Colonic mucosa (tissue), 4 donors: ENCODE data around the gene HRH3. TPM values are rescaled to one million over a fixed set of nuclear protein-coding genes. Genes with fewer than 3 reads are reported as not detected.

Experiments used
- DNase-seq: peaks from one replicate; pipeline ENCODE4 v3.0.0-alpha.2; 2020
- H3K27ac ChIP-seq: fragments of 200-600 bp; one replicate; pipeline ENCODE4 v1.8.0; 2021
- H3K27me3 ChIP-seq: fragments of 200-600 bp; one replicate; pipeline ENCODE4 v1.8.0; 2021
- H3K36me3 ChIP-seq: fragments of 200-600 bp; one replicate; pipeline ENCODE4 v1.8.0; 2021
- H3K4me1 ChIP-seq: fragments of 200-600 bp; one replicate; pipeline ENCODE4 v1.8.0; 2021; ENCODE audit warnings: mild to moderate bottlenecking
- H3K4me3 ChIP-seq: fragments of 200-600 bp; one replicate; pipeline ENCODE4 v1.8.0; 2021
- H3K9ac ChIP-seq, 2 donors: one replicate each; pipeline ENCODE4 v1.7.0; 2013; ENCODE audit warnings: control low read depth in 2 of 2, low read depth in 2 of 2, low read length in 2 of 2
- H3K9me3 ChIP-seq: fragments of 200-600 bp; one replicate; pipeline ENCODE4 v1.8.0; 2021
- CTCF ChIP-seq: fragments of 200-600 bp; IDR thresholded peaks from one replicate; pipeline ENCODE4 v1.8.0; 2022; ENCODE audit warnings: antibody characterized with exemption, mild to moderate bottlenecking
- intact Hi-C: fragments of 100-400 bp; cut with DNase I; formaldehyde crosslinking; loops from one replicate; pipeline ENCODE4 v1.14.1; 2022
- total RNA-seq, 2 donors: library from RNA; stranded (reverse); fragmentation: NEBNext Ultra II Directional in 1 of 2; extraction: Animal tissue kit (Norgen Biotek cat#: 25700) in 1 of 2; gene quantifications; one replicate each; pipeline ENCODE4 v1.2.1, GENCODE V29; 2021
- donor health status: healthy.
- donor health status: DM: no; HTN: no; CAD: no.
- donor health status: DM: no; HTN: no; CAD: no.

HRH3 gene
- total RNA-seq, 2 donors from 2014 or later, result not detected

- no peak overlapping the region for H3K9ac ChIP-seq
- no peak overlapping the region for H3K4me3 ChIP-seq
- no peaks in the 10 kb centered on the region for H3K4me1 ChIP-seq
- H3K9me3 ChIP-seq, result no peaks in the 10 kb centered on the region
- intact Hi-C loops, result no loop called here
- no peak for TF ChIP-seq CTCF
- no peaks in the 10 kb centered on the region for H3K27me3 ChIP-seq
- no peak overlapping the region for H3K27ac ChIP-seq
- no peak for DNase-seq
- H3K36me3 ChIP-seq, result no peaks in the 10 kb centered on the region
These were observed 12.9 kb upstream of the HRH3 start for GRCh38 chr20:62232770-62233645.

GRCh38 chr20:62232194-62232593 lies 12.1 kb upstream of the HRH3 start:
- Histone ChIP-seq H3K27me3 (no peaks in the 10 kb centered on the region), H3K9ac (no peak overlapping the region), H3K4me3 (no peak overlapping the region), H3K9me3 (no peaks in the 10 kb centered on the region), H3K4me1 (no peaks in the 10 kb centered on the region), H3K27ac (no peak overlapping the region), H3K36me3 (no peaks in the 10 kb centered on the region)
- DNase-seq, result no peak
- no peak for TF ChIP-seq CTCF
- intact Hi-C loops, result no loop called here

- H3K9ac ChIP-seq, result no peak overlapping the region
- no peak overlapping the region for H3K4me3 ChIP-seq
- no peaks in the 10 kb centered on the region for H3K4me1 ChIP-seq
- no peak for DNase-seq
- no peak overlapping the region for H3K27ac ChIP-seq
- H3K27me3 ChIP-seq, result no peaks in the 10 kb centered on the region
- intact Hi-C loops, result no loop called here
- H3K9me3 ChIP-seq, result no peaks in the 10 kb centered on the region
- no peaks in the 10 kb centered on the region for H3K36me3 ChIP-seq
- TF ChIP-seq CTCF, result no peak
These were observed 11.2 kb upstream of the HRH3 start for GRCh38 chr20:62231292-62231691.

- DNase-seq, result no peak
- no peak for TF ChIP-seq CTCF
- H3K9ac ChIP-seq, result no peak overlapping the region
- no peaks in the 10 kb centered on the region for H3K9me3 ChIP-seq
- no peaks in the 10 kb centered on the region for H3K36me3 ChIP-seq
- no peaks in the 10 kb centered on the region for H3K4me1 ChIP-seq
- intact Hi-C loops, result no loop called here
- H3K27me3 ChIP-seq, result no peaks in the 10 kb centered on the region
- no peak overlapping the region for H3K27ac ChIP-seq
- H3K4me3 ChIP-seq, result no peak overlapping the region
These were observed 10.6 kb upstream of the HRH3 start for GRCh38 chr20:62230696-62231095.

GRCh38 chr20:62230276-62230675 lies 10.2 kb upstream of the HRH3 start:
- Histone ChIP-seq H3K9me3 (no peaks in the 10 kb centered on the region), H3K27me3 (no peaks in the 10 kb centered on the region), H3K27ac (no peak overlapping the region), H3K9ac (no peak overlapping the region), H3K4me1 (no peaks in the 10 kb centered on the region), H3K36me3 (no peaks in the 10 kb centered on the region), H3K4me3 (no peak overlapping the region)
- no peak for TF ChIP-seq CTCF
- DNase-seq, result no peak
- intact Hi-C loops, result no loop called here
